DMS 273 (cell line): Measurements from ENCODE around the gene DHRSX.
"Not testable (repeated sequence)": the region's sequence is repeated elsewhere in the genome, so short reads cannot be mapped to it uniquely, and the experiment has no call there.

Source experiments
- DNase-seq: peaks from one replicate; lab custom pipeline; 2025; ENCODE audit not compliant: unreplicated experiment; lab: John Stamatoyannopoulos, UW

The DHRSX gene

DNA sequence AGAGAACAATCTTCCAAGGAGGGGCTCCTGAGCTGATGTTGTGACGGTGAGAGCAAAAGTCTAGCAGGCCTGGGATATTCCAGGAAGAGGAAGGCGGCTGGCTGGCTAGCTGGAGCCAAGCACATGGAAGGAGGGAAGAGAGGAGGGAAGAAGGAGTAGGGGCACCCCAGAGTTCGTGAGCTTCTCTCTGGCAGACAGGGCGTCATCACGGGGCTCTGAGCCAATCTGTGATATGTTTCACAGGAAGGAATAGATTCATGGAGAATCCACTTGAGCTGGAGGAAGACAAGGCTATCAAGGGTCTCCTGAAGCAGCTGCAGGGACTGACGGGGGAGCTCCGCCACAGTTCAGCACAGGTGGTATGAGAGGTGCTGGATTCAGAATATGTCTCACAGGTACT lies 73.6 kb downstream of the DHRSX start:
- DNase-seq: no peak

DNA sequence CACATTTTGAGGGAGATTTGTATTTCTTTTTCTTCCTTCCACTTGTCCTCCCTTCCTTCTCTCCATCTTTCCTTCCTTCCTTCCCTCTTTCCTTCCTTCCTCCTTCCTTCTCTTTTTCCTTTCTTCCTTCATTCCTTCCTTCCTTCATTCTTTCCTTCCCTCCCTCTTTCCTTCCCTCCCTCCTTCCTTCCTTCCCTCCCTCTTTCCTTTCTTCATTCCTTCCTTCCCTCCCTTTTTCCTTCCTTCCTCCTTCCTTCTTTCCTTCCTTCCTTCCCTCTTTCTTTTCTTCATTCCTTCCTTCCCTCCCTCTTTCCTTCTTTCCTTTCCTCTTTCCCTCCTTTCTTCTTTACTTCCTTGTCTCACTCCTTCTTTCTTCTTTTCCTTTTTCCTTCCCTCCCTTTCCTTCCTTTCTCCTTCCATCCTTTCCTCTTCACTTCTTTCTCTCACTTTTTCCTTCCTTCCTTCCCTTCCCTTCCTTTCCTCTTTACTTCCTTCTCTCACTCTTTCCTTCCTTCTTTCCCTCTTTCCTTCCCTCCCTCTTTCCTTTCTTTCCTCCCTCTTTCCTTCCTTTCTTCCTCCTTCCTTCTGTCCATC lies 74.4 kb downstream of the DHRSX start:
- no peak for DNase-seq

DNA sequence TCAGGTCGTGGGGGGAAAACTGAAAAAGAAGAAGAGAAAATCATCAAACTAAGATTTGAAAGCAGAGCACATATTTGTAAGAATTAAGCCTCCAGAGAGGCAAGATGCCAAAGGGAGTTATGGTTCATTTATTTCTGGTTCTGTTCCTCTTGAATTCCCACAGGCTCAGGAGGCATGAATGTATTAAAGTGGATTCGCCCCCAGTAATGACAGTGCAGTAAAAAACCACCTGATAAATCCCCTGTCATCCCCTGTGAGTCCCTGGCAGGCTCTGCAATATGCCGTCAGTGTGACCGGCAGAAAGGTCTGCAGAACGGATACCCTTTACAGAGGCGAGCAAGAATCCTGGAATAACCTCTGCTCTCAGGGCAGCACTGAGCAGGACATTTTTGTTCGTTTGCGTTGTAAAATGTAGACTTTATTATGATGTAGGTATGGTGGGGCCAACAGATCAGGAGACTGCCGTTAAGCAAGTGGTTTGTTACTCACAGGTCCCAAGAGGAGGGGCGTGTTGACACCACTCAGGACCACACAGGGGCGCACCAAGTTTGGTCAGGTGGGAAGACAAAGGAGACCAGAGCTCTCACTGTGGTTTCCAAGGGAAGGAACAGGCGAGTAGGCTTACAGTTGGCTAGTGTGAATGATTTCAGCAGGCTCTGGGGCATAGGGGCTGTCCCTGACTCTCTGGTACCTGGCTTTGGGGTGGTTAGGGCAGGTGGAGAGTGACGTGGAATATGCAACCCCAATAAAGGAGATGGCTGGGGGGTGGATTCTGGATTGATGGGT lies 75.3 kb downstream of the DHRSX start:
- DNase-seq: no peak

DNA sequence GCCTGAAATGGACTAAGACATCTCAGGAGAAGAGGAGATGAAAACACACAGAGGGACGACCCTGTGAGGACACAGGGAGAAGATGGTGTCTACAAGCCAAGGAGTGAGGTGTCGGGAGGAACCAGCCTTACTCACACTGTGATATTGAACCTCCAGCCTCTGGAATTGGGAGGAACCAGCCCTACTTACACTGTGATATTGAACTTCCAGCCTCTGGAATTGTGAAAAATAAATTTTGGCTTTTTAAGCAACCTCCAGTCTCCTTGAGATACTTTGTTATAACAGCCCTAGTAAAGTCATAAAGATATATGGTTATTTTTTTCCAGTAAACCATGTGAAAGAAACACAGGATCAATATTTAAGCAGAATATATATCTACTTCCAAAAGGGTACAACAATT lies 76.5 kb downstream of the DHRSX start:
- no peak for DNase-seq

DNA sequence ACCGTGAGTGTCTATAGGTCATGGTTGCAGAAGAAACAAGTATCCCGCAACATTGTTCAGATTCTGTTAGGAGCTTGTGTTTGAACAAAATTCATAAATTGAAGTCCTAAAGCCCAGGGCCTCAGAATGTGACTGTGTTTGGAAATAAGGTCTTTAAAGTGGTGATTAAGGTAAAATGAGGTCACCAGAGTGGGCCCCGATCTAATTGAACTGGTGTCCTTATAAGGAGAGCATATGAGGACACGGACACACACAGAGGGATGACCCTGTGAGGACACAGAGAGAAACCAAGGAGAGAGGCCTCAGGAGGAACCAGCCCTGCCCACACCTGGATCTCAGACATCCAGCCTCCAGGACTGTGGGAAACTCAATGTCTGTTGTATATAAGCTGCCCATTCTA lies 76.9 kb downstream of the DHRSX start:
- no peak for DNase-seq

DNA sequence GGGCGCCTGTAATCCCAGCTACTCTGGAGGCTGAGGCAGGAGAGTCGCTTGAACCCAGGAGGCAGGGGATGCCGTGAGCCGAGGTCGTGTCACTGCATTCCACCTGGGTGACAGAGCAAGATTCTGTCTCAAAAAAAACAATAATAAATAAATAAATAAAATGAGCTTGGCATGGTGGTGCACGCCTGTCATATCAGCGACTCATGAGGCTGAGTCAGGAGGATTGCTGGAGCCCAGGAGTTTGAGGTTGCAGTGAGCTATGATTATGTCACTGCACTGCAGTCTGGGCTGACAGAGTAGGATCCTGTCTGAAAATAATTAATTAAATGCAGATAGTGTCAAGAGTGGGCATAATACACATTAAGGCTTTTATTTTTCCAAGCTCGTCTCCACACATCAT lies 77.5 kb downstream of the DHRSX start:
- DNase-seq: no peak

DNA sequence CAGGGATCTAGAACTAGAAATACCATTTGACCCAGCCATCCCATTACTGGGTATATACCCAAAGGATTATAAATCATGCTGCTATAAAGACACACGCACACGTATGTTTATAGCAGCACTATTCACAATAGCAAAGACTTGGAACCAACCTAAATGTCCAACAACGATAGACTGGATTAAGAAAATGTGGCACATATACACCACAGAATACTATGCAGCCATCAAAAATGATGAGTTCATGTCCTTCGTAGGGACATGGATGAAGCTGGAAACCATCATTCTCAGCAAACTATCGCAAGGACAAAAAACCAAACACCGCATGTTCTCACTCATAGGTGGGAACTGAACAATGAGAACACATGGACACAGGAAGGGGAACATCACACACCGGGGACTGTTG lies 81.4 kb downstream of the DHRSX start:
- not testable (repeated sequence) for DNase-seq

DNA sequence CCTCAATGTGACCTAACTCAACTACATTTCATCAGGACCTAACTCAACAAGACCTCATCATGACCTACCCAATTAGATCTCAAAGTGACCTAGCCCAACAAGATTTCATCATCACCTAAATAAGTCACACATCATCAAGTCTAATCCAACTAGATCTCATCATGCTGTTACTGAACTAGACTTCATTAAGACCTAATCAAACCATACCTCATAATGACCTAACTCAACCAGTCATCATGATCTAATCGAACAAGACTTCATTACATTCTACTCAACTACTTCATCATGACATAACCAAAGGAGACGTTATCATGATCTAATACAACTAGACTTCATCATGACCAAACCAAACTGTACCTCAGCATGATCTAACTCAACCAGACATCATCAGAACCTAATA lies 82.8 kb downstream of the DHRSX start:
- no peak for DNase-seq

DNA sequence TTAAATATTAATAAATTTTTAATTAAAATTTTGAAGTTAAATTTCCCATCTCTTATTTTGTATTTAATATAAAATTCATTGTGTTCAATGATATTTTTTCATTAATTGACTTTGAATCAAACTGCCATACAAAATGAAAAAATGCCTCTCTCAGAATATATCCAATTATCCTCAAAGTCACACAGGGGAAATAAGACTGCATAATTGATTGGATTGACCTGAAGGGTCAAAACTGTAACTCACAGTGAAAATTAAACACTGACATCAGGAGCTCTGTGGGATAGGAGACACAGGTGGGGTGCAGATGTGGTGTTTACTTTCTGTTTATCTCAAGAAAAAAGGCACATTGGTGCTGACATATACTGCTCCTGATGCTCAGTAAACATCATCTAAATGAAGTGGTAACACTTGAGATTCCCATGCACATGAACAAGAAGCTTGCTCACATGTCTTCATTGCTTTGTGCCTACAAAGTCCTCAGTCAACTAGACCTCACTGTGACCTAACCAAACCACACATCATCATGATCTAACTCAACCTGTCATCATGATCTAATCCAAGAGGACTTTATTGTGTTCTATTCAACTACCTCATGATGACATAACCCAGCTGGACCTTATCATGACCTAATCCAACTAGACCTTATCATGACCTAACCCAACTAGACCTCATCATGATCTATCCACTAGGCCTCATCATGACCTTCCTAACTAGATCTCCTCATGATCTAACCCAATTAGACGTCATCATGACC lies 83.7 kb downstream of the DHRSX start:
- no peak for DNase-seq

DNA sequence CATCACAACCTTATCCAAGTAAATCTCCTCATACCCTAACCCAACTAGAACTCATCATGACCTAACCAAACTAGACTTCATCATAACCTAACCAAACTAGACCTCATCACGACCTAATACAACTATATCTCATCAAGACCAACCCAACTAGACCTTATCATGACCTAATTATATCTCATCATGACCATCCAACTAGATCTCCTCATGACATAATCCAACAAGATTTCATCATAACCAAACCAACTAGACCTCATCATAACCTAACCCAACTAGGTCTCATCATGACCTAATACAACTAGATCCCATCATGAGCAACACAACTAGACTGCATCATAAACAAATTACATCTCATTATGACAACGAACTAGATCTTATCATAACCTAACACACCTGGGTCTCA lies 86.4 kb downstream of the DHRSX start:
- no peak for DNase-seq

DNA sequence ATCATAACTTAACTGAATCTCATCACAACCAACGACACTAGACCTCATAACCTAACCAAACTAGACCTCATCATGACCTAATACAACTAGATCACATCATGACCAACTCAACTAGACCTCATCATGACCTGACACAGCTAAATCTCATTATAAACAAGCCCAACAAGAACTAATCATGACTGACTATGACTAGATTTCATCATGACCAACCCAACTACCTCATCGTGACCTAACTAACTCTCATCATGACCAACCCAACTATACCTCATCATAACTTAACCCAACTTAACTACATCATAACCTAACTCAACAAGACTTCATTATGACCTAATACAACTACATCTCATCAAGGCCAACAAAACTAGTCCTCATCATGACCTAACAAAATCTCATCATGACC lies 86.8 kb downstream of the DHRSX start:
- DNase-seq: no peak

DNA sequence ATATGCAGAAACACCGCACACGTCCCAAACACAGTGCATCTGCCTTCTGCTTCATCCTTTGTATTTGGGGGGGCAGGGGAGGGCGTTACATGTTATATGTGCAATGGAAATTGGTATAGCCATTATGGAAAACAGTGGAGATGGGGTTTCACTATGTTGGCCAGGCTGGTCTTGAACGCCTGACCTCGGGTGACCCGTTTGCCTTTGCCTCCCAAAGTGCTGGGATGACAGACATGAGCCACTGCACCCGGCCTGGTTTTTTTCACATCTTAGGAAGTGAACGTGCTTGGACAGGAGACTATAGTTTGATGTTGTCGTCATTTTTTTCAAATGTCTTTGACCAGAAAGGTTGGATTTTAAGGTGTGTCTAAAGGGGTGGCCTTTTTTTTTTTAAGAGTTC lies 88.6 kb downstream of the DHRSX start:
- DNase-seq: no peak

DNA sequence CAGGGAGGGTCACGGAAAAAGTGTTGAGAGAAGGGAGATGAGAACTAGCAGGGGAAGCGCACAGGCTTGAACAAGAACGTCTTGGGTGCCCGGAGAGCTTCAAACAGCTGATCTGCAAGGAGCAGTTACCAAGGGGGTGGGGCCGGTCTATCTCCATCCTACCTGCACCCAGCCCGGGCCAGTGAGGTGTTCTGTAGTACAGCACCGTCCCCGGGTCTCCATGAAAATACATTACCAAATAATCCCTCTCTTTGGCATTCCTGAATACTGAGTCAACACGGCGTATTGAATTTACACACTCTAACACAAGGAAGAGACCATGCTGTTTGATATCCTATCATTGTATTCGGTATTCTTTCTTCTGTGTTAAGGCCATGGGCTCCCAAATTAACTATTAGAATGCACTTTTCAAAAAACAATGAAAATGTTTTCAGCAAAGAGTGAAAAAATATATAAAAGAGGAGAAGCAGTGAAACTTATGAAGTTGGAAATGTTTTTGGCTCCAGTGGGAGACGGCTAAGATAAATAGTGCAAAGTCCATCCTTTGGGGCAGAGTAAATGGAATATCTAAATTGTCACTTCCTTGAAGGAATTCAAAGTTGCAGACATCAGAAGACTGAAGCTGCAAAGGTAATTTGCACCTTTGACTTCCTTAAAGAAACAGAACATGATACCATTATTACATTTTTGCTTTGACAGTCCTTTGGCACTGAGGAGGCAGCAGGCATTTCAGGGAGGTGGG lies 90.3 kb downstream of the DHRSX start:
- DNase-seq: no peak

DNA sequence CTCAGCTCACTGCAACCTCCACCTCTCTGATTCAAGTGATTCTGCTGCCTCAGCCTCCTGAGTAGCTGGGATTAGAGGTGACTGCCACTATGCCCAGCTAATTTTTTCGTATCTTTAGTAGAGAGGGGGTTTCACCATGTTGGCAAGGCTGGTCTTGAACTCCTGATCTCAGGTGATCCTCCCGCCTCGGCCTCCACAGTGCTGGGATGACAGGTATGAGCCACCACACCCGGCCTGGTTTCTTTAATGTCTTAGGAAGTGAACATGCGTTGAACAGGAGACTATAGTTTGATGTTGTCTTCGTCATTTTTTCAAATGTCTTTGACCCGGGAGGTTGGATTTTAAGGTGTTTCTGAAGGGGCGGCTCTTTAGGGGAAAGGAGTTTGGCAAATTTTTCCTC lies 91.0 kb downstream of the DHRSX start:
- DNase-seq: no peak

DNA sequence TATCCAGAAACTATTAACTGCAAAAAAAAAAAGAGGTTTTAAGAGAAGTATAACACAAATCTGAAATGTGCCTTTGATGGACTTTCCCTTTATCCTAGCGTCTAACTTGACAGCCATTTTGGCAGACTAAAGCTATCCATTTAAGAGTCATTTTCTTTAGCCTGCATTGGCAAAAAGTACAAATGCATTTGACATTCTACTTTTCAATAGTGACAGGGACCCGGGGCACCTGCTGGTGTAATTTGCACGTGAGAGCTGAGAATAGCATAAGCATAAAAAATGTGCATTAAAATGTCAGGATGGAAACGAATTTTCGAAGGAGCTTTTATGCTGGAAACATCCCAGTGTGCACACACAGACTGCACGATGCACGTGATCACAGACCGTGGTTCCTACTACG lies 91.9 kb downstream of the DHRSX start:
- no peak for DNase-seq

DNA sequence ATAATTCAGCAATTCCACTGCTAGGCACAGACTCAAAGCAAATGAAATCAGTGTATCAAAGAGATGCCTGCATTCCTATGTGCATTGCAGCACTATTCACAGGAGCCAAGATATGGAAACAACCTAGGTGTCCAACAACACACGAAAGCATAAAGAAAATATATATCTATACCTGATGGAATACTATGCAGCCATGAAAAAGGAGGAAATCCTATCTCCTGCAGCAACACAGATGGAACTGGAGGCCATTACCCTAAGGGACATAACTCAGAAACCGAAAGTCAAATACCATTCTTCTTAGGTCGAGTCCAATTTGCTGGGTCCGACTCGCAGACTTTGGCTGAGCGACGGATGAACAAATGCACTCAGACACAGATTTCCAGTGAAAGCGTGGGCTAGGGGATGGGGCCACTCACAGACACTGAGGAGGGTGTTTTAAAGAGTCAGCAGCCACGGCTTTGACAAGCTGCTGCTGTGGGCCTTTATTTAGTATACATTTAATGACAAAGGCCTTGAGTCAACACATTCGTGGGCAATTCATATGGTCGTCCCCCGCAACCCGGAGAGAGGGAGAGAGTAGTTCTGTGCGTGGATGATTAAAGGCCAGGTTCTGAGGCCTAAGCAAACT lies 93.8 kb downstream of the DHRSX start:
- DNase-seq: no peak

DNA sequence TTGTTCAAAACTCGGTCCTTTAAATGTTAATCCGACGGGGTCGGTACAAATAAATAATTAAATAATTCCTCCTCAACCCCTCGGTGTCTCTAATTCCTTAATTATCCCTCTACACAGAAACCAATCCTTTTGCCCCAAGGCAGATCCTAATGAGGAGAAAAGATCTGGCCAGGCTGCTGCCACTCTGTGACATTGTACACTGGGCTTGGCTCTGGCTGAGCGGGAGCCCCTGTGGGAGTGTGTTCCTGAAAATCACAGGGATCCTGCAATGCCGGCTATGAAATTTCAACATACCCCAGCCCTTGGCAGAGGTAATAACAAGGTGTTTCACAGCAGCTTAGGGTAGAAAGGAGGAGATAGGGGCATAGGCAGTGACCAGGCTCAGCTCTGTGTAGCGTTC lies 96.0 kb downstream of the DHRSX start:
- no peak for DNase-seq

DNA sequence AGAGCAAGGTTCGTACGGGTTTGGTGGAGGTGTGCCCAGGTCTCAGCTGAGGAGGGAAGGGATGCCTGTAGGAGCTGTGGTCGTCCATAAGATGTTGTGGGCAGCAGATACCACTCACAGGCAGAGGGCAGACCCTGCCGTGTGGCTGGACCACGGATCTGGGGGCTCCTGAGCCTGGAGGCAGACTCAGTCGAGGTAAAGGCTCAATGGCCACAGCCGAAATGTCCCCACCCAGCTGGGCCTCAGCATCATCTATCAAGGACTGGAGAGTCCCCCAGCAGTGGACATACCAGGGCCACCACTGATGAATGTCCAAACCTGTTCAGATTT lies 98.5 kb downstream of the DHRSX start:
- DNase-seq: no peak

DNA sequence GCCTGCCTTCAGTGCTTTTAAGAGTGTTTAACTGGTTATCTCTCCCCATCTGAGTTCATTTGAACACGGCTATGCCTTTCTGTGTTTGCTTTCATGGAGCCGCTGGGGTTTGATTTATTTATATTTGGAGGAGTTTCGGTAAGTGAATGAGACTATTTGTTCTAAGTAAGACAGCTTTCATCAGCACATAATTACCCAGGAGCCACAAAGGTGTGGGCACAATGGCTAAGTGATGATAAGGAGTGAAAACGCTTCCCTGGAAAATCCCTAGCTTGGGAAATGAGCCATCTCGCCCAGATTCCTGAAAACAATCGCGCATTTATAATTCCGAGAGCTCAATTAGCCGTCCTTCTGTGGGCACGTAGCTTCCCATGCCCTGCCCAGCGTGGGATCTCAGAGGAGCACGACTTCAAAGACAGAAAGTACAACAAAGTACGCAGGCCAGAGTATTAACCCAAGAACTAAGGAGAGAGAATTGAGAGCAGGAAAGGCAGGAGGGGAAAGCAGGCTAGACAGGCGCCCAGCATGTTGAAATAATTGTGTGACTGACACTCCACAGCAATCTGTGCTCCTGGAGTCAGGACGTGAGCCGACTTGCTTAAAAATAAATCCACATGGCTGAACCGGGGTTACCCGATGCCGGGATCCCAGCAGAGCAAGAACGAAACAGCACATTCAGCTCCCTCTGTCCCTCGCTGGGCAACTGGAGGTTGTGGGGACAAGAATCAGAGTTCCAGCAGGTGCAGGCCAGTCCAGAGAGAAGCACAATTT lies 99.0 kb downstream of the DHRSX start:
- no peak for DNase-seq

DNA sequence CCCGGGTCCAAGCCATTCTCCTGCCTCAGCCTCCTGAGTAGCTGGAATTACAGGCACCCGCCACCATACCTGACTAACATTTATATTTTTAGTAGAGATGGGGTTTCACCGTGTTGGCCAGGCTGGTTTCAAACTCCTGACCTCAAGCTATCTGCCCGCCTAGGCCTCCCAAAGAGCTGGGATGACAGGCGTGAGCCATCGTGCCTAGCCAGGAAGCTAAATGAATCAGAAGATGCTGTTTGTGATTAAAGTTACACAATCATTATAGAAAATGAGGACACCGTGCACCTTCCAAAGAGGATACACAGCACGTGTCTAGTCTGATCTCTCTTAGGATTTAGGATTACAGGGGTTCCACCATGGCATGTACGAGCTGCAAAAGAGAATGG lies 99.6 kb downstream of the DHRSX start:
- DNase-seq: no peak
